Osteocyte (in vitro differentiated cells): ENCODE measurements around the gene KANK4. TPM values are rescaled to one million over a fixed set of nuclear protein-coding genes. Genes with fewer than 3 reads are reported as not detected.

Experiments used
- DNase-seq: peaks from one replicate; pipeline ENCODE4 v3.0.0; 2021; ENCODE audit warnings: mixed read lengths; ENCODE audit not compliant: unreplicated experiment; ENCODE audit errors: extremely low spot score
- H3K27ac Mint-ChIP-seq: one replicate; pipeline ENCODE4 v1.8.0; 2021; ENCODE audit warnings: mild to moderate bottlenecking, mixed read lengths; ENCODE audit not compliant: unreplicated experiment
- H3K27me3 Mint-ChIP-seq: one replicate; pipeline ENCODE4 v1.8.0; 2021; ENCODE audit warnings: mixed read lengths; ENCODE audit not compliant: unreplicated experiment
- H3K36me3 Mint-ChIP-seq: one replicate; pipeline ENCODE4 v1.8.0; 2021; ENCODE audit warnings: mixed read lengths; ENCODE audit not compliant: unreplicated experiment
- H3K4me1 Mint-ChIP-seq: one replicate; pipeline ENCODE4 v1.8.0; 2021; ENCODE audit warnings: mixed read lengths; ENCODE audit not compliant: unreplicated experiment
- H3K4me3 Mint-ChIP-seq: one replicate; pipeline ENCODE4 v1.8.0; 2021; ENCODE audit warnings: mild to moderate bottlenecking, moderate library complexity, mixed read lengths; ENCODE audit not compliant: unreplicated experiment
- H3K9me3 Mint-ChIP-seq: one replicate; pipeline ENCODE4 v1.8.0; 2021; ENCODE audit warnings: mixed read lengths; ENCODE audit not compliant: unreplicated experiment
- total RNA-seq: library from RNA; stranded (reverse); gene quantifications from 2 replicates; pipeline ENCODE4 v1.2.1, GENCODE V29; 2021
- TF ChIP-seq, protein P1 (sequence below): fragments of 200-600 bp; sonication (generic); IDR thresholded peaks from 2 replicates; pipeline ENCODE4 v1.5.0; 2021; ENCODE audit warnings: antibody characterized with exemption, mild to moderate bottlenecking, moderate library complexity

Gene KANK4
- total RNA-seq, 1 donor from 2014 or later = not detected

DNA sequence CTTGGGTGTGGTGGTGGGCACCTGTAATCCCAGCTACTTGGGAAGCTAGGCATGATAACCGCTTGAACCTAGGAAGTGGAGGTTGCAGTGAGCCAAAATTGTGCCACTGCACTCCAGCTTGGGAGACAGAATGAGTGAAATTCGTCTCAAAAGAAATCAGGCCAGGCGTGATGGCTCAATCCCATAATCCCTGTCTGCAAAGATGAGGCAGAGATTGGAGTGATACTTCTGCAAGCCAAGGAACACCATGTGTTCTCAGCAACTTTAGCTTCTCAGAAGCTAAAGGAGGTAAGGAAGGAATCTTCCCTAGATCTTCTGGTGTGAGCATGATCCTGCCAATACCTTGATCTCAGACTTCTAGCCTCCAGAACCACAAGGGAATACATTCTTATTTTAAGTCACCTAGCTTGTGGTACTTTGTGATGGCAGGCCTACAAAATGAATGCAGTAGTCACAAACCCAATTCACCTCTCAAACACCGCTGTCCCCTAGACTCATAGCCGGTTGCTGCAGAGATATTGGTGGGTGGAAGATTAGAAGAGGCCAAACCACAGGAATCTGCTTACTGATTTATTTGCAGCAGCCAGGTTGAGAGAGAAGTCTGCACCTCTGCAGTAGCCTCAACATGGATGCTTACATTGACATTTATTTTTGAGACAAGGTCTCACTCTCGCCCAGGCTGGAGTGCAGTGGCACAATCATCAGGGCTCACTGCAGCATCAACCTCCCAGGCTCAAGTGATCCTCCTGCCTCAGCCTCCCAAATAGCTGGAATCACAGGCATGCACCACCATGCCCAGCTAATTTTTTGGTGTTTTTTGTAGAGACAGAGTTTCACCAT, 105.9 kb downstream of the KANK4 start:
- H3K27ac Mint-ChIP-seq = no peak overlapping the region
- H3K9me3 Mint-ChIP-seq = peaks cover 17% of the 10 kb centered on the region
- DNase-seq = no peak
- H3K36me3 Mint-ChIP-seq = peaks cover 1% of the 10 kb centered on the region
- no peak overlapping the region for H3K4me3 Mint-ChIP-seq
- TF ChIP-seq, protein P1, sequence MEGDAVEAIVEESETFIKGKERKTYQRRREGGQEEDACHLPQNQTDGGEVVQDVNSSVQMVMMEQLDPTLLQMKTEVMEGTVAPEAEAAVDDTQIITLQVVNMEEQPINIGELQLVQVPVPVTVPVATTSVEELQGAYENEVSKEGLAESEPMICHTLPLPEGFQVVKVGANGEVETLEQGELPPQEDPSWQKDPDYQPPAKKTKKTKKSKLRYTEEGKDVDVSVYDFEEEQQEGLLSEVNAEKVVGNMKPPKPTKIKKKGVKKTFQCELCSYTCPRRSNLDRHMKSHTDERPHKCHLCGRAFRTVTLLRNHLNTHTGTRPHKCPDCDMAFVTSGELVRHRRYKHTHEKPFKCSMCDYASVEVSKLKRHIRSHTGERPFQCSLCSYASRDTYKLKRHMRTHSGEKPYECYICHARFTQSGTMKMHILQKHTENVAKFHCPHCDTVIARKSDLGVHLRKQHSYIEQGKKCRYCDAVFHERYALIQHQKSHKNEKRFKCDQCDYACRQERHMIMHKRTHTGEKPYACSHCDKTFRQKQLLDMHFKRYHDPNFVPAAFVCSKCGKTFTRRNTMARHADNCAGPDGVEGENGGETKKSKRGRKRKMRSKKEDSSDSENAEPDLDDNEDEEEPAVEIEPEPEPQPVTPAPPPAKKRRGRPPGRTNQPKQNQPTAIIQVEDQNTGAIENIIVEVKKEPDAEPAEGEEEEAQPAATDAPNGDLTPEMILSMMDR = no peak
- no peaks in the 10 kb centered on the region for H3K4me1 Mint-ChIP-seq
- H3K27me3 Mint-ChIP-seq = no peaks in the 10 kb centered on the region

DNA sequence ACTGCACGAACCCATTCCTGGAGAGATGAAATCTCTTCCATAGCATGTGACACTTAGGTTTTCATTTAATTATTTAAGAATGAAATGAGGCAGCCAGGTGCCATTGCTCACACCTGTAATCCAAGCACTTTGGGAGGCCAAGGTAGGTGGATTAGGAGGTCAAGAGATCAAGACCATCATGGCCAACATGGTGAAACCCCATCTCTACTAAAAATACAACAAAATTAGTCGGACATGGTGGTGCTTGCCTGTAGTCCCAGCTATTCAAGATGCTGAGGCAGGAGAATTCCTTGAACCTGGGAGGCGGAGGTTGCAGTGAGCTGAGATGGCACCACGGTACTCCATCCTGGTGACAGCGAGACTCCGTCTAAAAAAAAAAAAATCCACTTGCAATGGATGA, 106.8 kb downstream of the KANK4 start:
- H3K27me3 Mint-ChIP-seq = no peaks in the 10 kb centered on the region
- no peak overlapping the region for H3K27ac Mint-ChIP-seq
- no peaks in the 10 kb centered on the region for H3K4me1 Mint-ChIP-seq
- H3K4me3 Mint-ChIP-seq = no peak overlapping the region
- TF ChIP-seq, protein P1 = no peak
- H3K36me3 Mint-ChIP-seq = peaks cover 1% of the 10 kb centered on the region
- DNase-seq = no peak
- H3K9me3 Mint-ChIP-seq = peaks cover 17% of the 10 kb centered on the region

DNA sequence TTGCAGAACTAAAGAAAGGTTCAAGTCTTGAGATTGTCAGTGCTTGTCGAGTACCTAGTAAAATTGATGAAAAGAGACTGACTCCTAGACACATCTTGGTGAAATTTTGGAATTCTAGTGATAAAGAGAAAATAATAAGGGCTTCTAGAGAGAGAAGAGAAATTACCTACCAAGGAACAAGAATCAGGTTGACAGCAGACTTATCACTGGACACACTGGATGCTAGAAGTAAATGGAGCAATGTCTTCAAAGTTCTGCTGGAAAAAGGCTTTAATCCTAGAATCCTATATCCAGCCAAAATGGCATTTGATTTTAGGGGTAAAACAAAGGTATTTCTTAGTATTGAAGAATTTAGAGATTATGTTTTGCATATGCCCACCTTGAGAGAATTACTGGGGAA, 108.3 kb downstream of the KANK4 start:
- Mint-ChIP-seq H3K27ac (no peak overlapping the region), H3K36me3 (peaks cover 1% of the 10 kb centered on the region), H3K27me3 (peaks cover 9% of the 10 kb centered on the region), H3K4me3 (no peak overlapping the region), H3K4me1 (no peaks in the 10 kb centered on the region), H3K9me3 (peaks cover 26% of the 10 kb centered on the region)
- TF ChIP-seq, protein P1 = no peak
- DNase-seq = no peak

DNA sequence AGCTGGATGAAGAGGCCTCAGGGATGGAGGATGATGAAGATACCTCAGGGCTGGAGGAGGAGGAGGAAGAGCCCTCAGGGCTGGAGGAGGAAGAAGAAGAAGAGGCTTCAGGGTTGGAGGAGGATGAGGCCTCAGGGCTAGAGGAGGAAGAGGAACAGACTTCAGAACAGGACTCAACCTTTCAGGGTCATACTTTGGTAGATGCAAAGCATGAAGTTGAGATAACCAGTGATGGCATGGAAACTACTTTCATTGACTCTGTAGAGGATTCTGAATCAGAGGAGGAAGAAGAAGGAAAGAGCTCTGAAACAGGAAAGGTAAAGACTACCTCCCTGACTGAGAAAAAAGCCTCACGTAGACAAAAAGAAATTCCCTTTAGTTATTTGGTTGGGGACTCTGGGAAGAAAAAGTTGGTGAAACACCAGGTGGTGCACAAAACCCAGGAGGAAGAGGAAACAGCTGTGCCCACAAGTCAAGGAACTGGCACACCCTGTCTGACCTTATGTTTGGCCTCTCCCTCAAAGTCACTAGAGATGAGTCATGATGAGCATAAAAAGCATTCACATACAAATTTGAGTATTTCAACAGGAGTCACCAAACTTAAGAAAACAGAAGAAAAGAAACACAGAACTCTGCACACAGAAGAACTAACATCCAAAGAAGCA, 109.2 kb downstream of the KANK4 start:
- Mint-ChIP-seq H3K4me3 (no peak overlapping the region), H3K27me3 (peaks cover 9% of the 10 kb centered on the region), H3K27ac (no peak overlapping the region), H3K9me3 (peaks cover 26% of the 10 kb centered on the region), H3K4me1 (no peaks in the 10 kb centered on the region), H3K36me3 (peaks cover 1% of the 10 kb centered on the region)
- TF ChIP-seq, protein P1 = no peak
- DNase-seq = no peak

DNA sequence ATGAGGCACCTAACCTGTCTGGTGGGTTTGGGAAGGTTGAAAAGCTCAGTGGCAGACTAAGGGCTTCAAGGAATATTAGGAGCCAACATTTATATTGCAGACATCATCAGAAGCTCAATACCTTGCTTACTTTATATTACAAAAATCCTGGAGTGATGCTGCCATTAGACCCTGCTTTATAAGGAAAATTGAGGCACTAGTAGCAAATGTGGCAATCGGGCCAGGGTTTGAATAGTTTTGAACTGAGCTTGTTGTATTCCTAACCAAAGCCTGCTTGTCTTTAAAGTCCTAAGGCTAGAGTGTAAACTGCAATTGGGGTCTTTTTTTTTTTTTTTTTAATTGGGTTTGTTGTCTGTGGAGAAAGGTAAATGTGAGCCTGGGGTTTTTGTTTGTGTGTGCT, 110.3 kb downstream of the KANK4 start:
- DNase-seq = no peak
- H3K27ac Mint-ChIP-seq = no peak overlapping the region
- TF ChIP-seq, protein P1 = no peak
- H3K4me3 Mint-ChIP-seq = no peak overlapping the region
- no peaks in the 10 kb centered on the region for H3K4me1 Mint-ChIP-seq
- peaks cover 9% of the 10 kb centered on the region for H3K27me3 Mint-ChIP-seq
- H3K9me3 Mint-ChIP-seq = peaks cover 26% of the 10 kb centered on the region
- H3K36me3 Mint-ChIP-seq = peaks cover 1% of the 10 kb centered on the region
